ENCODE results near the gene ABHD17A. TPM values are rescaled to one million over a fixed set of nuclear protein-coding genes. Genes with fewer than 3 reads are reported as not detected.
A peak's percentile ranks its signal among the peaks of the same experiment; 100 is the strongest.

Gene ABHD17A
- total and polyA plus RNA-seq, 9 of the 15 experiments (the other 6 are each of a cell fraction or from before 2014, with no cell fraction given): 0.04 to 135 (median 21.8) TPM; not detected in 1

- TF ChIP-seq ZNF263 (CRISPR knock-in tag; IDR thresholded peaks at IDR 0.05; ENCODE audit: borderline replicate concordance) (peak; percentile 73; the same call in 1 of the 2 replicates), MTA1 (IDR thresholded peaks at IDR 0.05; ENCODE audit: borderline replicate concordance) (0 out of 2 replicates have a peak, but pooled peaks have one; percentile 36), DACH1 (IDR thresholded peaks at IDR 0.05; ENCODE audit: partially characterized antibody) (no peak), ZBTB7A (IDR thresholded peaks at IDR 0.05; ENCODE audit: borderline replicate concordance, control insufficient read depth, low read depth, low read length) (0 out of 2 replicates have a peak, but pooled peaks have one; percentile 4), CBFB (CRISPR knock-in tag; IDR thresholded peaks at IDR 0.05) (no peak), ZNF395 (CRISPR knock-in tag; IDR thresholded peaks at IDR 0.05) (0 out of 2 replicates have a peak, but pooled peaks have one; percentile 39), MBD2 (IDR thresholded peaks at IDR 0.05; ENCODE audit: borderline replicate concordance, low read depth) (no peak), E2F5 (CRISPR knock-in tag; IDR thresholded peaks at IDR 0.05) (no peak), TAF15 (IDR thresholded peaks at IDR 0.05; ENCODE audit: low read depth, low read length) (no peak), MED1 (CRISPR knock-in tag; IDR thresholded peaks at IDR 0.05; ENCODE audit: borderline replicate concordance) (no peak), ZNF764 (CRISPR knock-in tag; IDR thresholded peaks at IDR 0.05; ENCODE audit: low read depth) (no peak), ZNF77 (CRISPR knock-in tag; IDR thresholded peaks at IDR 0.05) (no peak), CHD1 (IDR thresholded peaks at IDR 0.05; ENCODE audit: low read length) (no peak), RBM22 (IDR thresholded peaks at IDR 0.05; ENCODE audit: low read depth, low read length, poor library complexity, severe bottlenecking) (no peak), SPI1 (IDR thresholded peaks at IDR 0.05; ENCODE audit: borderline replicate concordance, low read depth, low read length) (peak; percentile 95), NONO (IDR thresholded peaks at IDR 0.05; ENCODE audit: low read depth in 2 of 2, low read length in 1 of 2) (no peak)
These were observed 27.5 kb downstream of the ABHD17A start (continued) for GRCh38 chr19:1857648-1858326.

Data from K562 (cell line).